AG09309 (cell line): Measurements from ENCODE around the gene TMEM247.

ENCODE experiments used
- DNase-seq: peaks from one replicate; pipeline ENCODE4 v3.0.0-alpha.2; 2010; ENCODE audit warnings: low read depth
- H3K4me3 ChIP-seq: 2 replicates; pipeline ENCODE4 v1.5.1; 2011; ENCODE audit warnings: mild to moderate bottlenecking, low read depth, low read length, moderate library complexity; ENCODE audit not compliant: control insufficient read depth
- CTCF ChIP-seq: IDR thresholded peaks from 2 replicates; pipeline ENCODE4 v1.5.1; 2011; ENCODE audit warnings: mild to moderate bottlenecking, low read depth, low read length, inconsistent platforms; ENCODE audit not compliant: insufficient read depth, control insufficient read depth; ENCODE audit errors: missing control alignments

The TMEM247 gene

GRCh38 chr2:46444732-46445131 is 34.6 kb upstream of the TMEM247 start:
- DNase-seq, result no peak
- no peak overlapping the region for H3K4me3 ChIP-seq
- TF ChIP-seq CTCF, result no peak

GRCh38 chr2:46445556-46445955 is 33.8 kb upstream of the TMEM247 start:
- no peak for TF ChIP-seq CTCF
- no peak for DNase-seq
- no peak overlapping the region for H3K4me3 ChIP-seq

- H3K4me3 ChIP-seq, result no peak overlapping the region
- no peak for DNase-seq
- no peak for TF ChIP-seq CTCF
Measured at GRCh38 chr2:46446871-46447568, 32.3 kb upstream of the TMEM247 start.

- DNase-seq, result no peak
- no peak for TF ChIP-seq CTCF
- H3K4me3 ChIP-seq, result no peak overlapping the region
Measured at GRCh38 chr2:46447649-46448048, 31.7 kb upstream of the TMEM247 start.

- no peak for DNase-seq
- TF ChIP-seq CTCF, result no peak
- H3K4me3 ChIP-seq, result no peak overlapping the region
Measured at GRCh38 chr2:46448111-46448510, 31.3 kb upstream of the TMEM247 start.

- DNase-seq, result no peak
- TF ChIP-seq CTCF, result no peak
- H3K4me3 ChIP-seq, result no peak overlapping the region
Measured at GRCh38 chr2:46448641-46449040, 30.7 kb upstream of the TMEM247 start.
